Stimulated activated naive CD4-positive, alpha-beta T cell treated with Interleukin-2 at 50 U/mL for 16 hours (primary cell): ENCODE measurements around the gene VIPR1.
"Not testable (repeated sequence)": the region's sequence is repeated elsewhere in the genome, so short reads cannot be mapped to it uniquely, and the experiment has no call there.

Experiments
- DNase-seq: peaks from one replicate; lab custom pipeline; 2025; lab: John Stamatoyannopoulos, UW

Gene VIPR1

DNA sequence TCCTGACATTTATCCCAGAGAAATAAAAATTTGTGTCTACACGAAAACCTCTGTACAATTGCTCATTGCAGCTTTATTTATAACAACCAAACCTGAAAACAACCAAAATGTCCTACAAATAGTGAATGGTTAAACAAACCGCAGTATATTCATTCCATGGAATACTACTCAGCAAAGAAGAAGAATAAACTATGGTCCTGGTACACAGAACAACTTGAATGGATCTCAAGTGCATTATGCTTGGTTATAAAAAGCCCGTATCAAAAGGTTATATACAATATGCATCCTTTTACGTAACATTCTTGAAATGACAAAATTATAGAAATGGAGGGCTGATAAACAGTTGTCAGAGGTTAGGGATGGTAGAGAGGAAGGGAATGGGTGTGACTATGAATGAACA lies 75.6 kb downstream of the VIPR1 start:
- DNase-seq: no peak

DNA sequence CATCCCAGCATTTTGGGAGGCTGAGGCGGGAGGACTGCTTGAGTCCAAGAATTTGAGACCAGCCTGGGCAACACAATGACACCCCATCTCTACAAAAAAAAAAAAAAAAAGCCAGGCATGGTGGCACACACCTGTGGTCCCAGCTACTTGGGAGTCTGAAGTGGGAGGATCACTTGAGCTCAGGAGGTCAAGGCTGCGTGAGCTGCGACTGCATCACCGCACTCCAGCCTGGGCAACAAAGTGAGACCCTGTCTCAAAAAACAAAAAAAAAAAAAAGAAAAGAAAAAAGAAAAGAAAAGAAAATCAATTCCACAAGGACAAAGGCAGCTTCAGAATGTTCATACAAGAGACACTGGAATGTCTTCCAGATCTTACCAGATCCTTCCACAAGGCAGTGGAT lies 76.9 kb downstream of the VIPR1 start:
- not testable (repeated sequence) for DNase-seq

DNA sequence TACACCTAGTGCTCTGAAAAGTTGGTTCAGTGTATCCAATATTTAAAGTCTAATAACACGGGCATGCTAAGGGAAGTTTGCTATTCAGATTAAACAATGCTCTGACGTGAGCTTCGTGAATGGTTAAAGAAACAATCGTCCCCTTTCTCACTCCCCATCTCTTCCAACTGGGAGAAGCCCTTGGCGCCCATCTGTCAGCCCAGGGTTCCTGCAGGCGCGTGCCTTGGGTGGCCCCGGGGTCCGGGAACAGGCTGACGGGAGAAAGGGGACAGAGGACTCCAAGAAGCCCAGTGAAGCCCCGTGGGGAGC lies 78.9 kb downstream of the VIPR1 start:
- DNase-seq: no peak

DNA sequence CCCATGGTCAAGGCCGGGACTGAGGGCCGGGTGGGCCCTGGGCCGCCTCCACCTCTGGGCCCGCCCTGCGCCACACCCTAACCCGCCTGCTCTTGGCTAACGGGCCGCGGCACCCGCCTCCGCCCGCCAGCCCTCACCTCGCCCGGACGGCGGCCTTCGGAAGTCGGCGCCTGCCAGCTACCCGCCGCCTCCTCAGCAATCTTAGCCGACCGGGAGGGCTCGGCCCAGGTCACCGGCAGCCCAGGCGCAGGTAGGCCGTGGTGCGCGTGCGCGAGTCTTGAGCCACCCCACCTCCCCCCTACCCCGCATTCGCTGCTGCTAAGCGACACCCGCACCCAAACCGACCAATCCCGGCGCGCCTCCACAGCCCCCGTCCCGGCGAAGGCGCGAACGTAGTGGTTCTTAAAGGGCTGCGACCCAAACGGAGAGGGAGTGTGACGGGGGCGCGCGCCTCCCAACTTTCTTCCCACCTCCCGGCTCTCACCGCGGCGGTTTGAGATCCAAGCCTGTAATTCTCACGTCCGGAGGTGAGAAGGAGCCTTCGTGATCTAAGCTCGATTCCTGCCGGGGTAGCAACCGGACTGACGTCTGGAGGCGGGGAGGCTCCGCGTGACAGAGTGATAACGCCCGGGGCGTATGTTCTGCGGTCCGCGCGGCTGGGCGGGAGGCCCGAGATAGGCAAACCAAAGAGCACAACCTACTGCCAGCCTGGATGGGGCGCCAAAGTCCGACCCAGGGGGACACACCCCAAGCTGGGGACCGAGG lies 79.4 kb downstream of the VIPR1 start, which contains the start of gene SEC22C:
Gene SEC22C (minus strand): TSS at position 259 of the 765 bp plus-strand sequence. CDS start 12,921 bp downstream, outside the sequence.
- DNase-seq: peak; percentile 95

DNA sequence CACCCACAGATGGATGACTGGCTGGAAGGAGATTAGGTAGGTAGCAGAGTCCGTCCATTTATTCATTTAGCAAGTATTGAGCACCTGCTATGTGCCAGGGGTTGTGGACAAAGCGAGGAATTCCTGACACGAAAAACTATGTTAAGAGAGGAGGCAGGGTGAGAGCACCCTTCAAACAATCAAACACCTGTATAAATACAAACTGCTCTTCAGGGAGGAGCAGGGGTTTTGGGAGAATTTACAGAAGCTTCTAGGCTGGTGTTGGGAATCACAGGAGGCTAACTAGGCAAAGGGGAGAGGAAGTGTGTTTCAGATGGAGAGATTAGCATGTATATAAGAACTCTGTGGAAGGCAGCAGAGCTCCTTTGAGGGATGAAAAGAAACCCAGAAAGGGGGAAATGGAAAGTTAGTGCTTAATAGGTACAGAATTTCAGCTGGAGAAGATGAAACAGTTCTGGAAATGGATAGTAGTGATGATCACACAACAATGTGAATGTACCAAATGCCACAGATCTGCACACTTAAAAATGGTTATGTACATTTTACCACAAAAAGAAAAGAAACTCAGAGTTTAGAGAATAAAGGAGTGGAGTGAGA lies 80.1 kb downstream of the VIPR1 start:
- DNase-seq: no peak
